CD14-positive monocyte (primary cell): ENCODE data around the gene SLC23A1. TPM values are rescaled to one million over a fixed set of nuclear protein-coding genes. Genes with fewer than 3 reads are reported as not detected.

ENCODE experiments used
- DNase-seq, 3 donors: peaks; one replicate each; pipeline ENCODE4 v3.0.0-alpha.2; 2011 to 2022
- H2AFZ ChIP-seq: 2 replicates; pipeline ENCODE4 v1.6.0; 2012; ENCODE audit warnings: mild to moderate bottlenecking, low read depth, low read length, inconsistent platforms; ENCODE audit not compliant: insufficient read depth, poor library complexity, severe bottlenecking
- H3K27ac ChIP-seq, 2 donors: 1 replicate in 1 of 2; 2 replicates in 1 of 2; pipeline ENCODE4 v1.5.1; 2012 to 2013; ENCODE audit warnings: low read length in 2 of 2, control low read depth in 1 of 2, inconsistent platforms in 1 of 2, low read depth in 1 of 2, mild to moderate bottlenecking in 1 of 2
- H3K27me3 ChIP-seq, 2 donors: one replicate each; pipeline versions ENCODE4 v1.6.0 to v1.6.1; 2011 to 2013; ENCODE audit warnings: low read length in 2 of 2; ENCODE audit not compliant: control insufficient read depth in 2 of 2, insufficient read depth in 2 of 2
- H3K36me3 ChIP-seq, 2 donors: replicated peaks in 1 of 2; 1 replicate in 1 of 2; 2 replicates in 1 of 2; pipeline versions ENCODE4 v1.5.1 to v1.6.1; 2012 to 2013; ENCODE audit warnings: low read length in 2 of 2, control low read depth in 1 of 2, inconsistent platforms in 1 of 2, mild to moderate bottlenecking in 1 of 2; ENCODE audit not compliant: insufficient read depth in 2 of 2, control insufficient read depth in 1 of 2
- H3K4me1 ChIP-seq, 2 donors: 1 replicate in 1 of 2; 2 replicates in 1 of 2; pipeline versions ENCODE4 v1.5.1 to v1.6.1; 2012 to 2013; ENCODE audit warnings: low read length in 2 of 2, control low read depth in 1 of 2, inconsistent platforms in 1 of 2, mild to moderate bottlenecking in 1 of 2, moderate library complexity in 1 of 2; ENCODE audit not compliant: insufficient read depth in 2 of 2, control insufficient read depth in 1 of 2
- H3K4me2 ChIP-seq: replicated peaks from 2 replicates; pipeline ENCODE3; 2012; ENCODE audit warnings: low read length, moderate library complexity, mild to moderate bottlenecking; ENCODE audit not compliant: poor library complexity, severe bottlenecking; ENCODE audit errors: extremely low read depth
- H3K4me3 ChIP-seq, 3 experiments: fragments of 200-600 bp in 1 of 3; sonication (generic) in 1 of 3; replicated peaks in 1 of 3; 1 replicate in 2 of 3; 2 replicates in 1 of 3; pipeline ENCODE4 v1.5.1; 2011 to 2013; ENCODE audit warnings: low read length in 3 of 3, mild to moderate bottlenecking in 3 of 3, control low read depth in 2 of 3, low read depth in 2 of 3, inconsistent platforms in 1 of 3, moderate library complexity in 1 of 3
- H3K79me2 ChIP-seq: 2 replicates; pipeline ENCODE4 v1.6.0; 2012; ENCODE audit warnings: mild to moderate bottlenecking, control low read depth, inconsistent platforms, low read length, moderate library complexity; ENCODE audit not compliant: insufficient read depth
- H3K9ac ChIP-seq: 2 replicates; pipeline ENCODE4 v1.6.0; 2017; ENCODE audit warnings: low read length, mild to moderate bottlenecking; ENCODE audit not compliant: insufficient read depth, poor library complexity, severe bottlenecking
- H3K9me3 ChIP-seq, 2 donors: replicated peaks in 1 of 2; 1 replicate in 1 of 2; 2 replicates in 1 of 2; pipeline versions ENCODE4 v1.5.1 to v1.6.1; 2012 to 2013; ENCODE audit warnings: low read length in 2 of 2, control low read depth in 1 of 2; ENCODE audit not compliant: control insufficient read depth in 1 of 2, insufficient read depth in 1 of 2
- H4K20me1 ChIP-seq: 2 replicates; pipeline ENCODE4 v1.6.0; 2012; ENCODE audit warnings: mild to moderate bottlenecking, low read length, control low read depth, moderate library complexity; ENCODE audit not compliant: insufficient read depth
- H3K27ac Mint-ChIP-seq, 7 donors: one replicate each; pipeline ENCODE4 v1.8.0; 2020; ENCODE audit warnings: mild to moderate bottlenecking in 7 of 7, mixed read lengths in 7 of 7, moderate library complexity in 6 of 7, inconsistent platforms in 2 of 7
- H3K27me3 Mint-ChIP-seq, 3 donors: one replicate each; pipeline ENCODE4 v1.8.0; 2021 to 2022; ENCODE audit warnings: low read depth in 3 of 3, mild to moderate bottlenecking in 3 of 3, mixed read lengths in 3 of 3, moderate library complexity in 3 of 3, inconsistent platforms in 1 of 3
- H3K36me3 Mint-ChIP-seq, 2 donors: one replicate each; pipeline ENCODE4 v1.8.0; 2020; ENCODE audit warnings: mixed read lengths in 2 of 2, inconsistent platforms in 1 of 2, mild to moderate bottlenecking in 1 of 2
- H3K4me1 Mint-ChIP-seq: one replicate; pipeline ENCODE4 v1.8.0; 2020; ENCODE audit warnings: mild to moderate bottlenecking, mixed read lengths
- H3K4me3 Mint-ChIP-seq, 2 donors: one replicate each; pipeline ENCODE4 v1.8.0; 2020; ENCODE audit warnings: mild to moderate bottlenecking in 2 of 2, mixed read lengths in 2 of 2, moderate library complexity in 1 of 2
- H3K9me3 Mint-ChIP-seq, 7 donors: one replicate each; pipeline ENCODE4 v1.8.0; 2020 to 2022; ENCODE audit warnings: mixed read lengths in 7 of 7, mild to moderate bottlenecking in 6 of 7, moderate library complexity in 6 of 7, inconsistent platforms in 2 of 7
- WGBS: methylation state at CpG from one replicate; pipeline ENCODE4 v1.1.5; 2013; ENCODE audit warnings: missing lambda C conversion rate; ENCODE audit not compliant: insufficient coverage; 5-methylcytosine and 5-hydroxymethylcytosine counted together
- intact Hi-C, 2 donors: fragments of 100-400 bp; cut with micrococcal nuclease; formaldehyde crosslinking; loops; one replicate each; pipeline versions ENCODE4 v1.15.0 to v1.15.1; 2023
- polyA plus RNA-seq, 3 donors: library from polyadenylated mRNA; depleted of rRNA in 1 of 3; unstranded in 2 of 3; stranded (reverse) in 1 of 3; fragments of 300-500 nt in 2 of 3; fragments of >200 nt in 1 of 3; fragmentation: Illumina TruSeq in 2 of 3; gene quantifications; 1 replicate in 2 of 3; 2 replicates in 1 of 3; pipeline ENCODE4 v1.2.3, GENCODE V29; 2012 to 2021
- TF ChIP-seq, protein P1 (sequence below): fragments of 200-600 bp; IDR thresholded peaks from one replicate; pipeline ENCODE4 v1.8.0; 2022; ENCODE audit warnings: antibody characterized with exemption, mild to moderate bottlenecking

The SLC23A1 gene
- polyA plus RNA-seq, 3 donors = not detected

DNA sequence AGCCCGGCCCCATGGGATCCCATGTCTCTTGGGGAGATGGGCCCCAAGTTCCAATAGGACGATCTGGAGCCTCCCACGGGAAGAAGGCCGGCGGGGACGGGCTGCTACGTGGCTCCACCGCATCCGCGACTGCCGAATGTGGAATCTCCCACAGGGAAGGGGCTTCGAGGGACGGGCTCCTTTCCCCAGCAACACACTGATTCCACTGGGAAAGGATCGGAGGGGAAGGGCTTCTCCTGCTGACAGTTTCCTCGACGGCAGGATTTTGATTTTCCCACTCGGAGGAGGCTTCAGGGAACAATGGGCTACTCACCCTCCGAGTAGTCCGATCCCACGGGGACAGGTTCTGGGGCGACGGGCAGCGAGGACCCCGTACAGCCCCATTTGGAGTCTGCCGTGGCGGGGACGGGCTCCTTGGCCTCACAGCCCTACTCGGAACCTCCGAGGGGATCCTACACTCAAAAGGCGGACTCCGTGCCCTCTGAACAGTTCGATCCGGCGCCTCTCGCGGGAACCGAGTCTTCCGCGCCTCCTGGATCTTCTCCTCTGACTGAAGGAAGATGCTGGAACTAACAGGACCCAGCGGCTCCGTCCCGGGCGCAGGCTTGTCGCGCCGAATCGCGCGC, 10.5 kb upstream of the SLC23A1 start:
- Histone ChIP-seq H4K20me1 (no peaks in the 10 kb centered on the region), H3K27ac (no peak overlapping the region), H3K4me2 (peak overlapping the region; percentile 89), H3K36me3 (no peaks in the 10 kb centered on the region), H3K4me1 (peaks cover 26 to 34% of the 10 kb centered on the region in 2 donors), H3K9ac (peak overlapping the region; percentile 42), H3K79me2 (no peaks in the 10 kb centered on the region), H2AFZ (peak overlapping the region; percentile 96), H3K9me3 (peaks cover 0 to 5% of the 10 kb centered on the region in 2 donors), H3K4me3 (peak overlapping the region; percentile 35 to 82 (median 54)), H3K27me3 (peaks cover 12 to 41% of the 10 kb centered on the region in 2 donors)
- H3K4me1 Mint-ChIP-seq = peaks cover 41% of the 10 kb centered on the region
- intact Hi-C loops = no loop called here
- 12% methylated on average over 41 of the region's 49 CpGs for WGBS
- H3K9me3 Mint-ChIP-seq = peaks cover 0 to 9% (median 5%) of the 10 kb centered on the region in 7 donors
- DNase-seq = no peak
- H3K4me3 Mint-ChIP-seq = peak overlapping the region; percentile 89 to 94
- H3K27me3 Mint-ChIP-seq = peaks cover 48 to 68% (median 51%) of the 10 kb centered on the region in 3 donors
- H3K36me3 Mint-ChIP-seq = peaks cover 5% of the 10 kb centered on the region in 2 donors
- TF ChIP-seq, protein P1, sequence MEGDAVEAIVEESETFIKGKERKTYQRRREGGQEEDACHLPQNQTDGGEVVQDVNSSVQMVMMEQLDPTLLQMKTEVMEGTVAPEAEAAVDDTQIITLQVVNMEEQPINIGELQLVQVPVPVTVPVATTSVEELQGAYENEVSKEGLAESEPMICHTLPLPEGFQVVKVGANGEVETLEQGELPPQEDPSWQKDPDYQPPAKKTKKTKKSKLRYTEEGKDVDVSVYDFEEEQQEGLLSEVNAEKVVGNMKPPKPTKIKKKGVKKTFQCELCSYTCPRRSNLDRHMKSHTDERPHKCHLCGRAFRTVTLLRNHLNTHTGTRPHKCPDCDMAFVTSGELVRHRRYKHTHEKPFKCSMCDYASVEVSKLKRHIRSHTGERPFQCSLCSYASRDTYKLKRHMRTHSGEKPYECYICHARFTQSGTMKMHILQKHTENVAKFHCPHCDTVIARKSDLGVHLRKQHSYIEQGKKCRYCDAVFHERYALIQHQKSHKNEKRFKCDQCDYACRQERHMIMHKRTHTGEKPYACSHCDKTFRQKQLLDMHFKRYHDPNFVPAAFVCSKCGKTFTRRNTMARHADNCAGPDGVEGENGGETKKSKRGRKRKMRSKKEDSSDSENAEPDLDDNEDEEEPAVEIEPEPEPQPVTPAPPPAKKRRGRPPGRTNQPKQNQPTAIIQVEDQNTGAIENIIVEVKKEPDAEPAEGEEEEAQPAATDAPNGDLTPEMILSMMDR = no peak
- H3K27ac Mint-ChIP-seq = peak overlapping the region in 1 of 7 donors; percentile 48

DNA sequence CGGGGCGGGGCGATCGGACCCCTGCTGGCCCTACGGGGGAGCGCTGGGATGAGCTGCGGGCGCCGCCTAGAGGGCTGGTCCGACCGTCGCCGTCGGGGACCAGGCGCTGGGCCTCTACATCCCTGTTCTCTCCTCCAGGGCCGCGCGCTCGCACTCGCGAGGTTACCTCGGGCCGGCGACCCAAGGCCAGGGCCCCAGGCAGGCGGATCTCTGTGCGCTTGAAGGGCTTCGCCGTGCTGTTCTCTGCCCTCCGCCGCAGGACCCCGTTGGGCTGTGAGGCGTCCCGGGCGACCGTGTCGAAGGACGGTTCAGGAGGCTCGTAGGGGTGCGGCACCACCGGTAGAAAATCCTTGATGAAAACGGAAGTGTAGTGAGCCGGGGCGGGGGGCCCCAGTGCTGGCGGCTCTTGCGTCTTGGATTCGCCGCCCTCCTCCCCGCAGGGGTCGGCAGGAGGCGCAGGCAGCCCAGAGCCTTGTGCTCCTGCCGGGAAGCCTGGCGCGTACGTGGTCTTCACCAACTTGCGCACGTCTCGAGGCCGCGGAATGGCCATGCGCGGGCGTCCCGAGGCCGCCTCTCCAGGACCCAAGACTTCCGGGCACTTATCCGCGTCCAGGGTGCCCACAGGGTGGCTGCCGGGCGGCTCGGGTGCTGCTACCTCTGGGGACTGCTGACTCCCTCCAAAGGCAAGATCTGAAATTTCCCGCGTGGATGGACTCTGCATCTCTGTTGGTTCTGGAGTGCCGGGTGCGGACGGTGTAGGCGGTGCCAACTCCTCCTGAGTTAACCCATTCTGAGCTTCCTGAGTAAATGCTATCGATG, 9.8 kb upstream of the SLC23A1 start:
- H3K27me3 ChIP-seq = peaks cover 12 to 41% of the 10 kb centered on the region in 2 donors
- peak overlapping the region; percentile 42 for H3K9ac ChIP-seq
- peaks cover 47% of the 10 kb centered on the region for H3K4me1 Mint-ChIP-seq
- peak; percentile 61 to 69 (median 68) for DNase-seq
- intact Hi-C loops = no loop called here
- H3K4me2 ChIP-seq = peak overlapping the region; percentile 89
- peak overlapping the region in 2 of 7 donors; percentile 48 to 61 for H3K27ac Mint-ChIP-seq
- H3K27me3 Mint-ChIP-seq = peaks cover 48 to 68% (median 52%) of the 10 kb centered on the region in 3 donors
- peaks cover 28 to 40% of the 10 kb centered on the region in 2 donors for H3K4me1 ChIP-seq
- no peaks in the 10 kb centered on the region for H4K20me1 ChIP-seq
- H3K36me3 Mint-ChIP-seq = peaks cover 5% of the 10 kb centered on the region in 2 donors
- H3K4me3 ChIP-seq = peak overlapping the region; percentile 35 to 82 (median 54)
- H3K4me3 Mint-ChIP-seq = peak overlapping the region; percentile 89 to 94
- H2AFZ ChIP-seq = peak overlapping the region; percentile 96
- H3K9me3 ChIP-seq = peaks cover 0 to 5% of the 10 kb centered on the region in 2 donors
- no peaks in the 10 kb centered on the region for H3K79me2 ChIP-seq
- H3K36me3 ChIP-seq = no peaks in the 10 kb centered on the region
- H3K27ac ChIP-seq = no peak overlapping the region
- peaks cover 0 to 9% (median 5%) of the 10 kb centered on the region in 7 donors for H3K9me3 Mint-ChIP-seq
- TF ChIP-seq, protein P1 = peak; percentile 91
- under 1% methylated on average over 72 of the region's 77 CpGs for WGBS
